Osteocyte (in vitro differentiated cells): Measurements from ENCODE around the gene ECEL1. TPM values are rescaled to one million over a fixed set of nuclear protein-coding genes. Genes with fewer than 3 reads are reported as not detected.

ENCODE experiments used
- DNase-seq: peaks from one replicate; pipeline ENCODE4 v3.0.0; 2021; ENCODE audit warnings: mixed read lengths; ENCODE audit not compliant: unreplicated experiment; ENCODE audit errors: extremely low spot score
- H3K27ac Mint-ChIP-seq: one replicate; pipeline ENCODE4 v1.8.0; 2021; ENCODE audit warnings: mild to moderate bottlenecking, mixed read lengths; ENCODE audit not compliant: unreplicated experiment
- H3K27me3 Mint-ChIP-seq: one replicate; pipeline ENCODE4 v1.8.0; 2021; ENCODE audit warnings: mixed read lengths; ENCODE audit not compliant: unreplicated experiment
- H3K36me3 Mint-ChIP-seq: one replicate; pipeline ENCODE4 v1.8.0; 2021; ENCODE audit warnings: mixed read lengths; ENCODE audit not compliant: unreplicated experiment
- H3K4me1 Mint-ChIP-seq: one replicate; pipeline ENCODE4 v1.8.0; 2021; ENCODE audit warnings: mixed read lengths; ENCODE audit not compliant: unreplicated experiment
- H3K4me3 Mint-ChIP-seq: one replicate; pipeline ENCODE4 v1.8.0; 2021; ENCODE audit warnings: mild to moderate bottlenecking, moderate library complexity, mixed read lengths; ENCODE audit not compliant: unreplicated experiment
- H3K9me3 Mint-ChIP-seq: one replicate; pipeline ENCODE4 v1.8.0; 2021; ENCODE audit warnings: mixed read lengths; ENCODE audit not compliant: unreplicated experiment
- CTCF ChIP-seq: fragments of 200-600 bp; sonication (generic); IDR thresholded peaks from 2 replicates; pipeline ENCODE4 v1.5.0; 2021; ENCODE audit warnings: antibody characterized with exemption, mild to moderate bottlenecking, moderate library complexity
- total RNA-seq: library from RNA; stranded (reverse); gene quantifications from 2 replicates; pipeline ENCODE4 v1.2.1, GENCODE V29; 2021

Gene ECEL1
- total RNA-seq, 1 donor from 2014 or later, result 0.13 TPM

- peaks cover 31% of the 10 kb centered on the region for H3K27me3 Mint-ChIP-seq
- H3K27ac Mint-ChIP-seq, result no peak overlapping the region
- H3K9me3 Mint-ChIP-seq, result no peaks in the 10 kb centered on the region
- H3K36me3 Mint-ChIP-seq, result no peaks in the 10 kb centered on the region
- DNase-seq, result no peak
- TF ChIP-seq CTCF, result no peak
- H3K4me3 Mint-ChIP-seq, result no peak overlapping the region
- peaks cover 6% of the 10 kb centered on the region for H3K4me1 Mint-ChIP-seq
These were observed 37.6 kb upstream of the ECEL1 start for GRCh38 chr2:232525199-232525598.

GRCh38 chr2:232524771-232525170 is 37.1 kb upstream of the ECEL1 start:
- Mint-ChIP-seq H3K4me1 (peaks cover 6% of the 10 kb centered on the region), H3K4me3 (no peak overlapping the region), H3K27ac (no peak overlapping the region)

GRCh38 chr2:232523682-232524597 is 36.3 kb upstream of the ECEL1 start:
- peak; percentile 49 for TF ChIP-seq CTCF
- no peaks in the 10 kb centered on the region for H3K36me3 Mint-ChIP-seq
- H3K9me3 Mint-ChIP-seq, result no peaks in the 10 kb centered on the region
- peak overlapping the region; percentile 45 for H3K4me3 Mint-ChIP-seq
- H3K27me3 Mint-ChIP-seq, result peaks cover 37% of the 10 kb centered on the region
- H3K27ac Mint-ChIP-seq, result no peak overlapping the region
- H3K4me1 Mint-ChIP-seq, result peaks cover 6% of the 10 kb centered on the region
- no peak for DNase-seq

More at GRCh38 chr2:232524771-232525170, 37.1 kb upstream of the ECEL1 start:
- DNase-seq, result no peak
- Mint-ChIP-seq H3K36me3 (no peaks in the 10 kb centered on the region), H3K27me3 (peaks cover 33% of the 10 kb centered on the region), H3K9me3 (no peaks in the 10 kb centered on the region)
- no peak for TF ChIP-seq CTCF

- Mint-ChIP-seq H3K36me3 (no peaks in the 10 kb centered on the region), H3K4me1 (peaks cover 6% of the 10 kb centered on the region), H3K4me3 (no peak overlapping the region), H3K27ac (no peak overlapping the region), H3K27me3 (peaks cover 38% of the 10 kb centered on the region), H3K9me3 (no peaks in the 10 kb centered on the region)
- DNase-seq, result no peak
- no peak for TF ChIP-seq CTCF
These were observed 35.7 kb upstream of the ECEL1 start for GRCh38 chr2:232523402-232523681.

GRCh38 chr2:232522623-232523401 is 35.2 kb upstream of the ECEL1 start:
- Mint-ChIP-seq H3K9me3 (no peaks in the 10 kb centered on the region), H3K27ac (no peak overlapping the region), H3K4me1 (peaks cover 6% of the 10 kb centered on the region), H3K4me3 (no peak overlapping the region), H3K36me3 (no peaks in the 10 kb centered on the region), H3K27me3 (peaks cover 35% of the 10 kb centered on the region)
- DNase-seq, result no peak
- TF ChIP-seq CTCF, result no peak
